ENCODE results near the gene B3GNT3.

GRCh38 chr19:17859533-17860330, 64.8 kb downstream of the B3GNT3 start, which contains the start of gene RPL18A:
- TF ChIP-seq POLR2A (IDR thresholded peaks at IDR 0.05; ENCODE audit: extremely low read depth, insufficient read length), result peak; percentile 95
- peak; percentile 86 for TF ChIP-seq CTCF (IDR thresholded peaks at IDR 0.05; ENCODE audit: low read depth, low read length)

All from NB4 (cell line).